ENCODE measurements around the gene ECSCR.

Gene ECSCR

GRCh38 chr5:139419226-139420192 lies 43.0 kb downstream of the ECSCR start:
- ATAC-seq (ENCODE audit: low read depth) (no peak), DNase-seq (ENCODE audit: low spot score) (no peak)
- Histone ChIP-seq H3K4me3 (ENCODE audit: severe bottlenecking) (no peak overlapping the region), H3K9me3 (ENCODE audit: severe bottlenecking) (no peaks in the 10 kb centered on the region), H3K4me1 (ENCODE audit: insufficient read depth, poor library complexity, severe bottlenecking) (no peaks in the 10 kb centered on the region), H3K27me3 (ENCODE audit: insufficient read depth, poor library complexity, severe bottlenecking) (no peaks in the 10 kb centered on the region), H3K36me3 (ENCODE audit: low read depth) (peaks cover 13% of the 10 kb centered on the region; the same call in 1 of the 2 replicates), H3K27ac (ENCODE audit: poor library complexity, severe bottlenecking) (no peak overlapping the region)
- TF ChIP-seq CTCF (IDR thresholded peaks at IDR 0.05; ENCODE audit: poor library complexity, severe bottlenecking) = no peak

GRCh38 chr5:139418793-139419192 lies 43.8 kb downstream of the ECSCR start:
- H3K36me3 ChIP-seq (ENCODE audit: low read depth) = peaks cover 13% of the 10 kb centered on the region; the same call in 1 of the 2 replicates
- no peak for TF ChIP-seq CTCF (IDR thresholded peaks at IDR 0.05; ENCODE audit: poor library complexity, severe bottlenecking)
- no peak for DNase-seq (ENCODE audit: low spot score)
- no peak overlapping the region for H3K27ac ChIP-seq (ENCODE audit: poor library complexity, severe bottlenecking)
- ATAC-seq (ENCODE audit: low read depth) = no peak
- H3K27me3 ChIP-seq (ENCODE audit: insufficient read depth, poor library complexity, severe bottlenecking) = no peaks in the 10 kb centered on the region
- no peaks in the 10 kb centered on the region for H3K4me1 ChIP-seq (ENCODE audit: insufficient read depth, poor library complexity, severe bottlenecking)
- no peaks in the 10 kb centered on the region for H3K9me3 ChIP-seq (ENCODE audit: severe bottlenecking)
- no peak overlapping the region for H3K4me3 ChIP-seq (ENCODE audit: severe bottlenecking)

GRCh38 chr5:139417214-139417613 lies 45.3 kb downstream of the ECSCR start:
- Histone ChIP-seq H3K4me3 (ENCODE audit: severe bottlenecking) (no peak overlapping the region), H3K9me3 (ENCODE audit: severe bottlenecking) (no peaks in the 10 kb centered on the region), H3K27me3 (ENCODE audit: insufficient read depth, poor library complexity, severe bottlenecking) (no peaks in the 10 kb centered on the region), H3K4me1 (ENCODE audit: insufficient read depth, poor library complexity, severe bottlenecking) (no peaks in the 10 kb centered on the region), H3K36me3 (ENCODE audit: low read depth) (peaks cover 13% of the 10 kb centered on the region; the same call in 1 of the 2 replicates), H3K27ac (ENCODE audit: poor library complexity, severe bottlenecking) (no peak overlapping the region)
- no peak for ATAC-seq (ENCODE audit: low read depth)
- DNase-seq (ENCODE audit: low spot score) = no peak
- TF ChIP-seq CTCF (IDR thresholded peaks at IDR 0.05; ENCODE audit: poor library complexity, severe bottlenecking) = no peak

GRCh38 chr5:139416651-139417050 lies 45.9 kb downstream of the ECSCR start:
- peaks cover 10% of the 10 kb centered on the region; the same call in 1 of the 2 replicates for H3K36me3 ChIP-seq (ENCODE audit: low read depth)
- H3K27ac ChIP-seq (ENCODE audit: poor library complexity, severe bottlenecking) = no peak overlapping the region
- no peaks in the 10 kb centered on the region for H3K27me3 ChIP-seq (ENCODE audit: insufficient read depth, poor library complexity, severe bottlenecking)
- H3K9me3 ChIP-seq (ENCODE audit: severe bottlenecking) = no peaks in the 10 kb centered on the region
- H3K4me3 ChIP-seq (ENCODE audit: severe bottlenecking) = no peak overlapping the region
- no peaks in the 10 kb centered on the region for H3K4me1 ChIP-seq (ENCODE audit: insufficient read depth, poor library complexity, severe bottlenecking)
- no peak for TF ChIP-seq CTCF (IDR thresholded peaks at IDR 0.05; ENCODE audit: poor library complexity, severe bottlenecking)
- no peak for DNase-seq (ENCODE audit: low spot score)
- ATAC-seq (ENCODE audit: low read depth) = no peak

GRCh38 chr5:139415869-139416268 lies 46.7 kb downstream of the ECSCR start:
- no peak for DNase-seq (ENCODE audit: low spot score)
- H3K27ac ChIP-seq (ENCODE audit: poor library complexity, severe bottlenecking) = no peak overlapping the region
- TF ChIP-seq CTCF (IDR thresholded peaks at IDR 0.05; ENCODE audit: poor library complexity, severe bottlenecking) = no peak
- no peaks in the 10 kb centered on the region for H3K27me3 ChIP-seq (ENCODE audit: insufficient read depth, poor library complexity, severe bottlenecking)
- peaks cover 10% of the 10 kb centered on the region; the same call in 1 of the 2 replicates for H3K36me3 ChIP-seq (ENCODE audit: low read depth)
- ATAC-seq (ENCODE audit: low read depth) = no peak
- H3K4me1 ChIP-seq (ENCODE audit: insufficient read depth, poor library complexity, severe bottlenecking) = no peaks in the 10 kb centered on the region
- no peak overlapping the region for H3K4me3 ChIP-seq (ENCODE audit: severe bottlenecking)
- H3K9me3 ChIP-seq (ENCODE audit: severe bottlenecking) = no peaks in the 10 kb centered on the region
